HEK293 (cell line): ENCODE measurements around the gene ARL15.
A peak's percentile ranks its signal among the peaks of the same experiment; 100 is the strongest.

Source experiments
- CTCF ChIP-seq: fragments of 450-650 bp; formaldehyde crosslinking; IDR thresholded peaks from 2 replicates; pipeline ENCODE4 v1.5.1; 2016; ENCODE audit warnings: missing biosample characterization, missing genetic modification characterization
- ZBTB7A ChIP-seq: fragments of 450-650 bp; formaldehyde crosslinking; IDR thresholded peaks from 2 replicates; pipeline ENCODE4 v1.5.1; 2016; ENCODE audit warnings: low read depth, missing biosample characterization, missing genetic modification characterization
- ZNF335 ChIP-seq: fragments of 450-650 bp; formaldehyde crosslinking; conservative IDR thresholded peaks from 2 replicates; pipeline ENCODE4 v1.5.1; 2016; ENCODE audit warnings: missing biosample characterization, missing genetic modification characterization
- ZNF394 ChIP-seq: fragments of 450-650 bp; formaldehyde crosslinking; IDR thresholded peaks from 2 replicates; pipeline ENCODE4 v1.5.1; 2016; ENCODE audit warnings: missing biosample characterization, missing genetic modification characterization, mild to moderate bottlenecking, moderate library complexity, borderline replicate concordance
- ZNF449 ChIP-seq: fragments of 450-650 bp; formaldehyde crosslinking; IDR thresholded peaks from 2 replicates; pipeline ENCODE4 v1.5.1; 2017; ENCODE audit warnings: missing biosample characterization, mild to moderate bottlenecking, missing genetic modification characterization, moderate library complexity
- ZNF501 ChIP-seq: fragments of 450-650 bp; formaldehyde crosslinking; IDR thresholded peaks from 2 replicates; pipeline ENCODE4 v1.5.1; 2016; ENCODE audit warnings: missing biosample characterization, missing genetic modification characterization

DNA sequence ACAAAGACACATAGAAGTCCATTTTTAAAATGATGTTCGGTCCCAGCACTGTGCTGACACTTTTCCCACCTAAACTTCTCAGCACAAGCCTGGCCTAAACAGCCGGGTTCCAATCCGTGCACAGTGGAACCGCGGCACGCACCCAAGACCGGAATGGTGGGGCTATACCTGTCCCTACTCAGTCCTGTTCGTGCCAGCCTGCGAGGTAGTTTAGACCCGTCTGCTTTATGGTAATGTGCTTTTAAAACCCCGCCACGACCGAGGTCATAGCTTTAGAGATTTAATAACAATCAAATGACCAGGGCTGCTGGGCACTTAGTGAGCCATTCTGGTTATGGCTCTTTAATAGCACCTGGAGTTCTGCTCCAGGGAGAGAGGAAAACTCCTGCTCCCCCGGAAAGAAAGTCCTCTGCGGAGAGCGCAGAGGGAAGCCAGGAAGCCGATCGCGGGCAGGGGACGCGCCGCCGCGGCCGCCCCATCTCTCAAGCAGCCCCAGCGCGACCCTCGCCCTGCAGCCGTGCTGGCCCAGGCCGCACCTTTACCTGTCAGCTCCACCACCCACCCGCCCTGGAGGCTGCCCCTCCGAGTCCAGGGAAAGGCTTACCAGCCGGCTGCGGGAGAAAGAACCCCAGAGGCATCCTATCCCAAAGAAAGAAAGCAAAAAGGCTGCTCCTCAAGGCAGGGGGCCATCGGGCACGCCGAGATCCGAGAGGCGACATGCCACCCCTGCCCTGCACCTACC lies 511 bp downstream of the ARL15 start:
- TF ChIP-seq ZNF449 (no peak), ZNF501 (tag by site-specific recombination) (no peak; the same call in 1 of the 2 replicates), CTCF (tag by site-specific recombination) (no peak), ZBTB7A (tag by site-specific recombination) (no peak), ZNF394 (tag by site-specific recombination) (no peak), ZNF335 (tag by site-specific recombination) (peak; percentile 12; the same call in 1 of the 2 replicates)
